Skeletal muscle satellite cell (primary cell): ENCODE data around the gene PTGR2. TPM values are rescaled to one million over a fixed set of nuclear protein-coding genes. Genes with fewer than 3 reads are reported as not detected.

Experiments
- small RNA-seq: library from RNA; depleted of rRNA; stranded (forward); fragments of <200 nt; gene quantifications from one replicate; pipeline ENCODE3, GENCODE V24; 2012

Gene PTGR2

Small RNAs within 50 kb of the gene (small RNA-seq; reads per million reads assigned to genes)
- gene AC005520.4: not detected
- not detected for gene RF00019
